HG02623 (cell line): Measurements from ENCODE around the gene HYDIN.
"Not testable (repeated sequence)": the region's sequence is repeated elsewhere in the genome, so short reads cannot be mapped to it uniquely, and the experiment has no call there.

Source experiments
- ATAC-seq: cut with Tn5 transposase; IDR thresholded peaks from one replicate; pipeline ENCODE4 v1.9.1; 2021; ENCODE audit warnings: moderate library complexity; ENCODE audit not compliant: unreplicated experiment

Gene HYDIN

GRCh38 chr16:70882311-70882710 lies 348.2 kb downstream of the HYDIN start:
- not testable (repeated sequence) for ATAC-seq

GRCh38 chr16:70877895-70878294 lies 352.6 kb downstream of the HYDIN start:
- ATAC-seq = not testable (repeated sequence)

- ATAC-seq = not testable (repeated sequence)
Observed at GRCh38 chr16:70876442-70876841, 354.1 kb downstream of the HYDIN start.

- ATAC-seq = not testable (repeated sequence)
Observed at GRCh38 chr16:70864698-70865097, 365.8 kb downstream of the HYDIN start.

- ATAC-seq = not testable (repeated sequence)
Observed at GRCh38 chr16:70861996-70862395, 368.5 kb downstream of the HYDIN start.

- ATAC-seq = not testable (repeated sequence)
Observed at GRCh38 chr16:70851299-70851698, 379.2 kb downstream of the HYDIN start.

- ATAC-seq = not testable (repeated sequence)
Observed at GRCh38 chr16:70823498-70824118, 406.9 kb downstream of the HYDIN start.

- ATAC-seq = not testable (repeated sequence)
Observed at GRCh38 chr16:70822734-70823133, 407.8 kb downstream of the HYDIN start.

- ATAC-seq = not testable (repeated sequence)
Observed at GRCh38 chr16:70818088-70818487, 412.4 kb downstream of the HYDIN start.

GRCh38 chr16:70809392-70810060 lies 421.0 kb downstream of the HYDIN start:
- no peak for ATAC-seq

GRCh38 chr16:70808371-70808770 lies 422.2 kb downstream of the HYDIN start:
- ATAC-seq = no peak

GRCh38 chr16:70805787-70806186 lies 424.7 kb downstream of the HYDIN start:
- no peak for ATAC-seq

- ATAC-seq = no peak
Observed at GRCh38 chr16:70805380-70805779, 425.1 kb downstream of the HYDIN start.

GRCh38 chr16:70804734-70805169 lies 425.8 kb downstream of the HYDIN start:
- ATAC-seq = no peak

- no peak for ATAC-seq
Observed at GRCh38 chr16:70804153-70804733, 426.3 kb downstream of the HYDIN start.

- ATAC-seq = no peak
Observed at GRCh38 chr16:70803319-70803718, 427.2 kb downstream of the HYDIN start.

GRCh38 chr16:70801611-70802010 lies 428.9 kb downstream of the HYDIN start:
- ATAC-seq = no peak

- peak; percentile 97 for ATAC-seq
Observed at GRCh38 chr16:70800781-70801480, 429.6 kb downstream of the HYDIN start, which contains the start of gene VAC14. Gene VAC14 (minus strand): TSS chr16:70801158. CDS start chr16:70800900, 258 bp downstream.

- no peak for ATAC-seq
Observed at GRCh38 chr16:70800311-70800710, 430.2 kb downstream of the HYDIN start.

GRCh38 chr16:70796301-70796700 lies 434.2 kb downstream of the HYDIN start:
- no peak for ATAC-seq

- ATAC-seq = no peak
Observed at GRCh38 chr16:70795296-70795912, 435.1 kb downstream of the HYDIN start.
